IMR-90 (cell line): ENCODE measurements around the gene OLFML1. TPM values are rescaled to one million over a fixed set of nuclear protein-coding genes. Genes with fewer than 3 reads are reported as not detected.

Source experiments
- ATAC-seq: fragments of 200-7000 bp; cut with Tn5 transposase; 2 replicates; pipeline ENCODE4 v1.9.1; 2020; ENCODE audit warnings: low read depth, mild to moderate bottlenecking, moderate library complexity
- BruUV-seq: library from RNA; stranded (reverse); fragments of 400-500 nt; replicated peaks from 2 replicates; lab custom pipeline; 2021; lab: Mats Ljungman, UMichigan
- CTCF ChIA-PET: fragments of 300-600 bp; formaldehyde crosslinking; extraction: SDS; loops from one replicate; lab custom pipeline; 2021; ENCODE audit warnings: antibody characterized with exemption; lab: Yijun Ruan, JAX
- POLR2A ChIA-PET: fragments of 300-600 bp; sonication (Branson Sonifier 250); formaldehyde crosslinking; loops from one replicate; lab custom pipeline; 2022; ENCODE audit warnings: antibody characterized with exemption; ENCODE audit not compliant: unreplicated experiment; lab: Charles Lee
- DNase-seq: peaks from one replicate; pipeline ENCODE4 v3.0.0; 2013
- H2AFZ ChIP-seq: replicated peaks from 2 replicates; pipeline ENCODE3; 2013; ENCODE audit warnings: low read length, mild to moderate bottlenecking; ENCODE audit not compliant: poor library complexity
- H2AK5ac ChIP-seq: 2 replicates; pipeline ENCODE4 v1.6.1; 2013; ENCODE audit warnings: low read depth, low read length, inconsistent platforms
- H2AK9ac ChIP-seq: replicated peaks from 2 replicates; pipeline ENCODE3; 2013; ENCODE audit warnings: mild to moderate bottlenecking, low read depth, low read length, moderate library complexity; ENCODE audit not compliant: poor library complexity
- H2BK120ac ChIP-seq: 2 replicates; pipeline ENCODE4 v1.6.1; 2013; ENCODE audit warnings: low read depth, low read length, inconsistent platforms
- H2BK15ac ChIP-seq: 3 replicates; pipeline ENCODE4 v1.6.1; 2013; ENCODE audit warnings: low read depth, low read length, inconsistent platforms
- H2BK20ac ChIP-seq: 2 replicates; pipeline ENCODE4 v1.6.1; 2013; ENCODE audit warnings: low read depth, mild to moderate bottlenecking, inconsistent platforms, low read length, moderate library complexity
- H2BK5ac ChIP-seq: 2 replicates; pipeline ENCODE4 v1.6.1; 2013; ENCODE audit warnings: mild to moderate bottlenecking, low read depth, low read length, inconsistent platforms; ENCODE audit not compliant: poor library complexity, severe bottlenecking
- H3K14ac ChIP-seq: replicated peaks from 2 replicates; pipeline ENCODE4 v1.6.1; 2013; ENCODE audit warnings: low read depth, low read length, inconsistent platforms
- H3K18ac ChIP-seq: 2 replicates; pipeline ENCODE4 v1.6.1; 2013; ENCODE audit warnings: low read depth, low read length, control low read depth
- H3K23ac ChIP-seq: 2 replicates; pipeline ENCODE4 v1.6.1; 2013; ENCODE audit warnings: low read depth, low read length, inconsistent platforms
- H3K27ac ChIP-seq: 2 replicates; pipeline ENCODE4 v1.5.1; 2013; ENCODE audit warnings: mild to moderate bottlenecking, control low read depth, low read length; ENCODE audit not compliant: insufficient read depth
- H3K27me3 ChIP-seq: 2 replicates; pipeline ENCODE4 v1.6.1; 2013; ENCODE audit warnings: low read length; ENCODE audit not compliant: control insufficient read depth, insufficient read depth
- H3K36me3 ChIP-seq: 2 replicates; pipeline ENCODE4 v1.6.1; 2013; ENCODE audit warnings: low read length, mixed read lengths; ENCODE audit not compliant: control insufficient read depth, insufficient read depth
- H3K4ac ChIP-seq: 2 replicates; pipeline ENCODE4 v1.6.1; 2013; ENCODE audit warnings: low read depth, low read length, inconsistent platforms
- H3K4me1 ChIP-seq: 2 replicates; pipeline ENCODE4 v1.6.1; 2013; ENCODE audit warnings: low read length, mixed read lengths; ENCODE audit not compliant: control insufficient read depth, insufficient read depth
- H3K4me2 ChIP-seq: 2 replicates; pipeline ENCODE4 v1.6.1; 2013; ENCODE audit warnings: low read depth, mild to moderate bottlenecking, control low read depth, low read length, moderate library complexity
- H3K4me3 ChIP-seq: 2 replicates; pipeline ENCODE4 v1.5.1; 2013; ENCODE audit warnings: low read depth, mild to moderate bottlenecking, control low read depth, low read length, moderate library complexity; ENCODE audit not compliant: insufficient read depth
- H3K56ac ChIP-seq: 2 replicates; pipeline ENCODE4 v1.6.1; 2013; ENCODE audit warnings: low read length, inconsistent platforms; ENCODE audit not compliant: insufficient read depth; ENCODE audit errors: extremely low read depth
- H3K79me1 ChIP-seq, 2 experiments: 2 replicates each; pipeline ENCODE4 v1.6.1; 2013; ENCODE audit warnings: low read length in 2 of 2, inconsistent platforms in 1 of 2, low read depth in 1 of 2
- H3K9ac ChIP-seq: 2 replicates; pipeline ENCODE4 v1.6.1; 2013; ENCODE audit warnings: low read depth, low read length, control low read depth
- H3K9me1 ChIP-seq: 2 replicates; pipeline ENCODE4 v1.6.1; 2013; ENCODE audit warnings: low read length, inconsistent platforms; ENCODE audit not compliant: insufficient read depth
- H3K9me3 ChIP-seq: 2 replicates; pipeline ENCODE4 v1.6.1; 2013; ENCODE audit warnings: low read length; ENCODE audit not compliant: control insufficient read depth, insufficient read depth
- H4K20me1 ChIP-seq: 2 replicates; pipeline ENCODE4 v1.6.1; 2013; ENCODE audit warnings: low read length, inconsistent platforms; ENCODE audit not compliant: insufficient read depth
- H4K5ac ChIP-seq: 2 replicates; pipeline ENCODE4 v1.6.1; 2013; ENCODE audit warnings: mild to moderate bottlenecking, low read depth, low read length, control low read depth
- H4K8ac ChIP-seq, 2 experiments: 2 replicates each; pipeline ENCODE4 v1.6.1; 2013; ENCODE audit warnings: low read depth in 2 of 2, low read length in 2 of 2, control low read depth in 1 of 2, inconsistent platforms in 1 of 2
- H4K91ac ChIP-seq: 2 replicates; pipeline ENCODE4 v1.6.1; 2013; ENCODE audit warnings: low read depth, low read length, inconsistent platforms; ENCODE audit not compliant: insufficient read depth
- CHD1 ChIP-seq: IDR thresholded peaks from 2 replicates; pipeline ENCODE4 v1.6.1; 2012; ENCODE audit warnings: low read depth, low read length, improper control_type of control experiment
- MAZ ChIP-seq: IDR thresholded peaks from 2 replicates; pipeline ENCODE4 v1.6.1; 2012; ENCODE audit warnings: low read depth, mild to moderate bottlenecking, low read length, improper control_type of control experiment, moderate library complexity, borderline replicate concordance
- NFE2L2 ChIP-seq: fragments of 150-350 bp; IDR thresholded peaks from 2 replicates; pipeline ENCODE4 v1.6.1; 2016; ENCODE audit warnings: low read depth, mild to moderate bottlenecking, low read length
- dilution Hi-C: fragments of 300-500 bp; cut with HindIII; formaldehyde crosslinking; loops from one replicate; pipeline ENCODE4 v1.14.3; 2018; ENCODE audit warnings: low sequenced_read_pairs; ENCODE audit not compliant: unreplicated experiment
- in situ Hi-C: fragments of 300-500 bp; cut with MboI; formaldehyde crosslinking; loops from 3 replicates; pipeline ENCODE4 v1.14.3; 2019; ENCODE audit warnings: low sequenced_read_pairs, inconsistent platforms, mixed read lengths
- intact Hi-C: fragments of 100-400 bp; cut with micrococcal nuclease; formaldehyde crosslinking; loops from 2 replicates; pipeline ENCODE4 v1.10.0; 2022
- polyA plus RNA-seq, 3 experiments: library from polyadenylated mRNA; depleted of rRNA; stranded (reverse); fragments of >200 nt; gene quantifications; 2 replicates each; pipeline ENCODE4 v1.2.3, GENCODE V29; 2012; ENCODE audit warnings: low replicate concordance in 1 of 3
- total RNA-seq: library from RNA; depleted of rRNA; stranded (reverse); fragments of >200 nt; gene quantifications from 2 replicates; pipeline ENCODE4 v1.2.3, GENCODE V29; 2012
- TF ChIP-seq, protein P1 (sequence below): fragments of 150-350 bp; IDR thresholded peaks from 2 replicates; pipeline ENCODE4 v1.6.1; 2016; ENCODE audit warnings: low read depth, mild to moderate bottlenecking, low read length, moderate library complexity, borderline replicate concordance
- TF ChIP-seq, protein P2 (sequence below): conservative IDR thresholded peaks from 2 replicates; pipeline ENCODE4 v1.5.1; 2012; ENCODE audit warnings: mild to moderate bottlenecking, low read depth, low read length, improper control_type of control experiment

The OLFML1 gene
- total and polyA plus RNA-seq, 2 of the 4 experiments (the other 2 are of a cell fraction): 0.10 to 0.18 TPM

DNA sequence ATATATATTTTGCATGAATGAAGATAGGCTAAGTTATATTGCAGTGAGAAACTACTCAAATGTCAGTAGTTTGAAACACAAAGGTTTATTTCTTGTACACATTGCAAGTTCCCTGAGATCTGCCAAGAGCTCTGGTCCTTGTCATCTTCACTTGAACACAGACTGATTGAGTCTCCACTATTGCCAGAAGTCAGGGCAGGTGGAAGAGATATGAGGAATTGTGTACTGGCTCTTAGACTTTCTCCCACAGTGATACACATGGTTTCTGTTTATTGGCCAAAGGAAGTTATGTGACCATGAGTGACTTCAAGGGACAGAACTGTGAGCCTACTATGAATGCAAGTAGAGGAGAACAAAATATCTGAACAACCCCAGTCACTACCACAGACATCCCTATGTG is 72.7 kb downstream of the OLFML1 start:
- Histone ChIP-seq H3K14ac (no peak overlapping the region), H4K20me1 (no peaks in the 10 kb centered on the region), H3K18ac (no peak overlapping the region), H3K9me3 (no peaks in the 10 kb centered on the region), H4K5ac (no peak overlapping the region), H2BK15ac (no peak overlapping the region), H3K4me2 (no peak overlapping the region), H2AK5ac (no peak overlapping the region), H3K9ac (no peak overlapping the region), H3K79me1 (no peaks in the 10 kb centered on the region), H3K9me1 (no peaks in the 10 kb centered on the region), H4K91ac (no peak overlapping the region), H2BK5ac (no peak overlapping the region), H2AK9ac (no peak overlapping the region), H4K8ac (no peak overlapping the region), H2BK20ac (no peak overlapping the region), H3K23ac (no peak overlapping the region), H3K27ac (no peak overlapping the region), H2BK120ac (no peak overlapping the region), H3K36me3 (no peaks in the 10 kb centered on the region), H3K56ac (no peak overlapping the region), H3K4ac (no peak overlapping the region), H3K27me3 (0 out of 2 replicates have a peak, but pooled peaks cover 2% of the 10 kb centered on the region), H3K4me1 (no peaks in the 10 kb centered on the region), H2AFZ (no peak overlapping the region), H3K4me3 (no peak overlapping the region)
- TF ChIP-seq, protein P1, sequence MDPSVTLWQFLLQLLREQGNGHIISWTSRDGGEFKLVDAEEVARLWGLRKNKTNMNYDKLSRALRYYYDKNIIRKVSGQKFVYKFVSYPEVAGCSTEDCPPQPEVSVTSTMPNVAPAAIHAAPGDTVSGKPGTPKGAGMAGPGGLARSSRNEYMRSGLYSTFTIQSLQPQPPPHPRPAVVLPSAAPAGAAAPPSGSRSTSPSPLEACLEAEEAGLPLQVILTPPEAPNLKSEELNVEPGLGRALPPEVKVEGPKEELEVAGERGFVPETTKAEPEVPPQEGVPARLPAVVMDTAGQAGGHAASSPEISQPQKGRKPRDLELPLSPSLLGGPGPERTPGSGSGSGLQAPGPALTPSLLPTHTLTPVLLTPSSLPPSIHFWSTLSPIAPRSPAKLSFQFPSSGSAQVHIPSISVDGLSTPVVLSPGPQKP: no peak
- TF ChIP-seq MAZ (no peak), CHD1 (no peak), NFE2L2 (no peak)
- TF ChIP-seq, protein P2, sequence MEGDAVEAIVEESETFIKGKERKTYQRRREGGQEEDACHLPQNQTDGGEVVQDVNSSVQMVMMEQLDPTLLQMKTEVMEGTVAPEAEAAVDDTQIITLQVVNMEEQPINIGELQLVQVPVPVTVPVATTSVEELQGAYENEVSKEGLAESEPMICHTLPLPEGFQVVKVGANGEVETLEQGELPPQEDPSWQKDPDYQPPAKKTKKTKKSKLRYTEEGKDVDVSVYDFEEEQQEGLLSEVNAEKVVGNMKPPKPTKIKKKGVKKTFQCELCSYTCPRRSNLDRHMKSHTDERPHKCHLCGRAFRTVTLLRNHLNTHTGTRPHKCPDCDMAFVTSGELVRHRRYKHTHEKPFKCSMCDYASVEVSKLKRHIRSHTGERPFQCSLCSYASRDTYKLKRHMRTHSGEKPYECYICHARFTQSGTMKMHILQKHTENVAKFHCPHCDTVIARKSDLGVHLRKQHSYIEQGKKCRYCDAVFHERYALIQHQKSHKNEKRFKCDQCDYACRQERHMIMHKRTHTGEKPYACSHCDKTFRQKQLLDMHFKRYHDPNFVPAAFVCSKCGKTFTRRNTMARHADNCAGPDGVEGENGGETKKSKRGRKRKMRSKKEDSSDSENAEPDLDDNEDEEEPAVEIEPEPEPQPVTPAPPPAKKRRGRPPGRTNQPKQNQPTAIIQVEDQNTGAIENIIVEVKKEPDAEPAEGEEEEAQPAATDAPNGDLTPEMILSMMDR: no peak
- POLR2A ChIA-PET: interaction anchor here (0.7 kb wide), 1 partner anchor 1462 kb away, joined by 3 read pairs; no protein-coding TSS in a partner anchor
- ATAC-seq (no peak), DNase-seq (no peak)
- in situ Hi-C loops: loop anchor here (25.0 kb wide), 2 partner anchors 329 to 429 kb away; partner anchors contain the start of gene EIF3F
- dilution Hi-C loops: no loop called here
- intact Hi-C loops: no loop called here
- CTCF ChIA-PET: no interaction called here
- BruUV-seq: no TSS peak
